Sigmoid colon (tissue), 7 donors: ENCODE data around the gene GRID1. TPM values are rescaled to one million over a fixed set of nuclear protein-coding genes. Genes with fewer than 3 reads are reported as not detected.

Source experiments
- DNase-seq: peaks from one replicate; pipeline ENCODE4 v3.0.0-alpha.2; 2019
- H3K27ac ChIP-seq, 4 donors: fragments of 200-600 bp; sonication (generic); one replicate each; pipeline ENCODE4 v1.5.1; 2016 to 2019; ENCODE audit warnings: mild to moderate bottlenecking in 1 of 4
- H3K27me3 ChIP-seq, 3 donors: fragments of 200-600 bp; sonication (generic); one replicate each; pipeline ENCODE4 v1.5.1; 2019; ENCODE audit warnings: mild to moderate bottlenecking in 1 of 3
- H3K36me3 ChIP-seq, 4 donors: fragments of 200-600 bp; sonication (generic); one replicate each; pipeline ENCODE4 v1.5.1; 2016 to 2019
- H3K4me1 ChIP-seq, 4 donors: fragments of 200-600 bp; sonication (generic); one replicate each; pipeline ENCODE4 v1.5.1; 2017 to 2019
- H3K4me3 ChIP-seq, 4 donors: fragments of 200-600 bp; sonication (generic); one replicate each; pipeline ENCODE4 v1.5.1; 2017 to 2019; ENCODE audit warnings: mild to moderate bottlenecking in 2 of 4, moderate library complexity in 1 of 4
- H3K9me3 ChIP-seq, 4 donors: fragments of 200-600 bp in 3 of 4; sonication (generic) in 3 of 4; one replicate each; pipeline versions ENCODE4 v1.5.1 to v1.6.1; 2013 to 2019
- CTCF ChIP-seq, 4 experiments: fragments of 450-650 bp in 3 of 4; fragments of 200-600 bp in 1 of 4; IDR thresholded peaks; one replicate each; pipeline ENCODE4 v1.5.1; 2016 to 2019; ENCODE audit warnings: antibody characterized with exemption in 4 of 4, mild to moderate bottlenecking in 3 of 4, moderate library complexity in 2 of 4
- EP300 ChIP-seq, 4 donors: sonication (generic); formaldehyde crosslinking; IDR thresholded peaks; one replicate each; pipeline ENCODE4 v1.6.1; 2017; ENCODE audit warnings: antibody characterized with exemption in 4 of 4
- POLR2A ChIP-seq, 2 donors: fragments of 450-650 bp; IDR thresholded peaks; one replicate each; pipeline ENCODE4 v1.6.1; 2016; ENCODE audit warnings: antibody characterized with exemption in 2 of 2, mild to moderate bottlenecking in 2 of 2, moderate library complexity in 2 of 2
- POLR2AphosphoS5 ChIP-seq, 4 donors: sonication (generic); formaldehyde crosslinking; IDR thresholded peaks; one replicate each; pipeline ENCODE4 v1.6.1; 2017; ENCODE audit warnings: antibody characterized with exemption in 4 of 4
- WGBS, 2 donors: extraction: QIAGEN DNeasy Blood & Tissue Kit; methylation state at CpG; one replicate each; pipeline ENCODE4 v1.1.7; 2013; 5-methylcytosine and 5-hydroxymethylcytosine counted together
- intact Hi-C: fragments of 100-400 bp; cut with DNase I; formaldehyde crosslinking; loops from one replicate; pipeline ENCODE4 v1.15.1; 2023
- polyA plus RNA-seq, 3 donors: library from polyadenylated mRNA; stranded (reverse); fragments of 200-250 nt; gene quantifications; one replicate each; pipeline ENCODE4 v1.2.3, GENCODE V29; 2013
- small RNA-seq, 3 donors: library from RNA; depleted of rRNA; stranded (forward); fragments of <200 nt; gene quantifications; one replicate each; pipeline ENCODE3, GENCODE V24; 2016
- total RNA-seq, 4 donors: library from RNA; depleted of rRNA; stranded (reverse); fragments of >200 nt; gene quantifications; one replicate each; pipeline ENCODE4 v1.1.0, GENCODE V29; 2016
- donor health status: healthy with polysubstance abuse.
- donor health status: Bipolar disorder and iron deficiency.
- donor health status: healthy.

The GRID1 gene
- total and polyA plus RNA-seq, 7 donors = 0.66 to 4.7 (median 1.1) TPM; not detected in 2

- 78 to 86% methylated on average over 2 of the region's 2 CpGs for WGBS, 2 donors
- Histone ChIP-seq H3K9me3 (no peaks in the 10 kb centered on the region), H3K4me1 (no peaks in the 10 kb centered on the region), H3K27me3 (no peaks in the 10 kb centered on the region), H3K27ac (no peak overlapping the region), H3K4me3 (no peak overlapping the region), H3K36me3 (no peaks in the 10 kb centered on the region)
- DNase-seq = no peak
- intact Hi-C loops = no loop called here
- TF ChIP-seq CTCF (IDR thresholded peaks at IDR 0.05) (no peak), POLR2AphosphoS5 (IDR thresholded peaks at IDR 0.05) (no peak), EP300 (IDR thresholded peaks at IDR 0.05) (no peak), POLR2A (IDR thresholded peaks at IDR 0.05) (no peak)
These were observed 808.9 kb downstream of the GRID1 start for GRCh38 chr10:85557706-85558105.

- intact Hi-C loops = no loop called here
- no peak for TF ChIP-seq EP300 (IDR thresholded peaks at IDR 0.05)
- TF ChIP-seq POLR2A (IDR thresholded peaks at IDR 0.05) = no peak
- TF ChIP-seq CTCF (IDR thresholded peaks at IDR 0.05) = no peak
- no peak for TF ChIP-seq POLR2AphosphoS5 (IDR thresholded peaks at IDR 0.05)
- WGBS, 2 donors = 83 to 88% methylated on average over 2 of the region's 2 CpGs
- DNase-seq = no peak
- H3K4me3 ChIP-seq = no peak overlapping the region
- H3K36me3 ChIP-seq = no peaks in the 10 kb centered on the region
- no peaks in the 10 kb centered on the region for H3K27me3 ChIP-seq
- no peak overlapping the region for H3K27ac ChIP-seq
- no peaks in the 10 kb centered on the region for H3K4me1 ChIP-seq
- no peaks in the 10 kb centered on the region for H3K9me3 ChIP-seq
These were observed 809.5 kb downstream of the GRID1 start for GRCh38 chr10:85557077-85557476.

Small RNA genes lying within 50 kb of the gene (small RNA-seq; reads per million reads assigned to genes)
- 0 to 0.43 (median 0) reads per million in 3 donors for gene MIR346
- gene RF02271 = 0 reads per million in 3 donors
- 0 reads per million in 3 donors for gene RN7SKP238
- 0 reads per million in 3 donors for gene RNA5SP322

Other genes starting within 250 kb of the GRID1 start
- gene WAPL, start 155.0 kb upstream of the GRID1 start, total RNA-seq = 10 to 100 TPM; 33.8 to 44.2 (median 37.0) TPM
- 10 to 100 TPM; 15.0 to 18.8 (median 17.6) TPM for gene WAPL, start 155.0 kb upstream of the GRID1 start, polyA plus RNA-seq